Limb (tissue), 2 donors: ENCODE data around the gene BCL11B.
A peak's percentile ranks its signal among the peaks of the same experiment; 100 is the strongest.

Experiments used
- DNase-seq, 2 donors: peaks; one replicate each; pipeline ENCODE4 v3.0.0-alpha.2; 2016; ENCODE audit errors: extremely low spot score in 2 of 2

BCL11B gene

GRCh38 chr14:99225436-99226203 lies 46.4 kb downstream of the BCL11B start:
- no peak for DNase-seq

GRCh38 chr14:99224948-99225347 lies 47.0 kb downstream of the BCL11B start:
- DNase-seq = no peak

- DNase-seq = no peak
Observed at GRCh38 chr14:99224116-99224910, 47.7 kb downstream of the BCL11B start.

GRCh38 chr14:99221445-99221844 lies 50.6 kb downstream of the BCL11B start:
- DNase-seq = no peak

- DNase-seq = no peak
Observed at GRCh38 chr14:99217066-99217955, 54.7 kb downstream of the BCL11B start.

GRCh38 chr14:99216191-99216590 lies 55.8 kb downstream of the BCL11B start:
- no peak for DNase-seq

GRCh38 chr14:99215277-99215676 lies 56.7 kb downstream of the BCL11B start:
- peak; percentile 72 to 85 for DNase-seq

GRCh38 chr14:99214701-99215100 lies 57.3 kb downstream of the BCL11B start:
- DNase-seq = no peak

- DNase-seq = no peak
Observed at GRCh38 chr14:99213527-99213971, 58.4 kb downstream of the BCL11B start.

GRCh38 chr14:99213101-99213500 lies 58.9 kb downstream of the BCL11B start:
- no peak for DNase-seq

- no peak for DNase-seq
Observed at GRCh38 chr14:99212646-99213045, 59.4 kb downstream of the BCL11B start.

GRCh38 chr14:99212199-99212598 lies 59.8 kb downstream of the BCL11B start:
- DNase-seq = no peak

- DNase-seq = no peak
Observed at GRCh38 chr14:99211410-99211809, 60.6 kb downstream of the BCL11B start.

GRCh38 chr14:99210333-99210732 lies 61.7 kb downstream of the BCL11B start:
- DNase-seq = no peak

- no peak for DNase-seq
Observed at GRCh38 chr14:99209409-99209808, 62.6 kb downstream of the BCL11B start.

GRCh38 chr14:99208318-99208717 lies 63.7 kb downstream of the BCL11B start:
- no peak for DNase-seq

GRCh38 chr14:99207456-99207855 lies 64.5 kb downstream of the BCL11B start:
- DNase-seq = no peak

GRCh38 chr14:99206090-99206489 lies 65.9 kb downstream of the BCL11B start:
- no peak for DNase-seq

GRCh38 chr14:99205086-99205688 lies 66.8 kb downstream of the BCL11B start:
- DNase-seq = no peak

GRCh38 chr14:99203801-99204200 lies 68.2 kb downstream of the BCL11B start:
- no peak for DNase-seq

GRCh38 chr14:99203080-99203479 lies 68.9 kb downstream of the BCL11B start:
- no peak for DNase-seq
